ENCODE results near the gene PRR18. TPM values are rescaled to one million over a fixed set of nuclear protein-coding genes. Genes with fewer than 3 reads are reported as not detected.

PRR18 gene
- total and polyA plus RNA-seq, 9 of the 15 experiments (the other 6 are each of a cell fraction or from before 2014, with no cell fraction given): not detected

DNA sequence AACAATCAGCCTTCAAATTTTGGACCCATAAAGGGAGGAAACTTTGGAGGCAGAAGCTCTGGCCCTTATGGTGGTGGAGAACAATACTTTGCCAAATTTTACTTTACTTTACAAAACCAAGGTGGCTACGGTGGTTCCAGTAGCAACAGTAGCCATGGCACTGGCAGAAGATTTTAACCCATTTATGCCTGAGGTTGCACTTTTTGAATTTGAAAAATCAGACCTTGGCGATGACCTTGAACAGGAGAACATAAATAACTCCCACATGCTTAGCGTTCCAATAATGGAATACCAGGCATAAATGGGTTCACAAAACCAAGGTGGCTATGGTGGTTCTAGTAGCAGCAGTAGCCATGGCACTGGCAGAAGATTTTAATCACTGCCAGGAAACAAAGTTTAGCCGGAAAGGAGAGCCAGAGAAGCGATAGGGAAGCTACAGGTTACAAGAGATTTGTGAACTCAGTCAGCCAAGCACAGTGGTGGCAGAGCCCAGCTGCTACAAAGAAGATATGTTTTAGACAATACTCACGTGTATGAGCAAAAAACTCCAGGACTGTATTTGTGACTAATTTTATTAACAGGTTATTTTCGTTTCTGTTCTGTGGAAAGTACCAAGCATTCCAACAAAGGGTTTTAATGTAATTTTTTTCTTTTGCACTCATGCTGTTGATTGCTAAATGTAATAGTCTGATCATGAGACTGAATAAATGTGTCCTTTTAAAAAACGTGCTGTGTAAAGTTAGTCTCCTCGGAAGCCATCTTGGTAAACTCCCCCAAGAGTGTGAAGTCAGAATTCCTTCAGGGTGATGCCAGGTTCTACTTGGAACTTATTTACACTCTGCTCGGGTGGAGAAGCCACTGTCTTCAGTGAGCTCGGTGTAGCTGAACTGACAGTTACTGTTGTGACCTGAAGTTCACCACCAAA lies 27.4 kb upstream of the PRR18 start:
- Histone ChIP-seq H3K9ac (ENCODE audit: insufficient read depth in 1 of 2, low read depth in 2 of 2, low read length in 2 of 2) (no peak overlapping the region), H3K4me1 (replicated peaks in 1 of 2; ENCODE audit: control insufficient read depth in 2 of 2, insufficient read depth in 2 of 2, low read length in 2 of 2) (peaks cover 8 to 11% of the 10 kb centered on the region in 2 experiments; a peak in 4 of 5 replicates), H3K27me3 (ENCODE audit: control insufficient read depth in 2 of 2, insufficient read depth in 2 of 2, low read length in 2 of 2) (no peaks in the 10 kb centered on the region), H4K20me1 (replicated peaks; ENCODE audit: control insufficient read depth, insufficient read depth, low read length) (peaks cover 34% of the 10 kb centered on the region; the same call in 1 of the 2 replicates), H3K4me2 (ENCODE audit: insufficient read depth, low read length) (no peak overlapping the region), H2AFZ (ENCODE audit: low read depth, low read length) (no peak overlapping the region), H3K36me3 (ENCODE audit: control insufficient read depth, insufficient read depth, low read length) (peaks cover 64% of the 10 kb centered on the region), H3K9me3 (replicated peaks; ENCODE audit: control insufficient read depth, insufficient read depth, low read depth, low read length) (no peaks in the 10 kb centered on the region), H3K9me1 (ENCODE audit: control insufficient read depth, insufficient read depth, low read length) (peaks cover 16% of the 10 kb centered on the region), H3K27ac (ENCODE audit: extremely low read depth, low read depth, low read length) (no peak overlapping the region), H3K4me3 (no peak overlapping the region), H3K79me2 (ENCODE audit: control insufficient read depth, insufficient read depth, low read length) (peaks cover 96% of the 10 kb centered on the region)
- DNase-seq (ENCODE audit: extremely low read depth in 1 of 4, low spot score in 3 of 4) (no peak), ATAC-seq (no peak), FAIRE-seq (no peak)
- CTCF ChIA-PET (ENCODE audit: low intra/inter-chr PET ratio): no interaction called here
- no peak for TF ChIP-seq STAT5B (CRISPR knock-in tag; IDR thresholded peaks at IDR 0.05)
- TF ChIP-seq ZNF316 (IDR thresholded peaks at IDR 0.05): peak; percentile 60
- TF ChIP-seq POLR2AphosphoS5 (IDR thresholded peaks at IDR 0.05; ENCODE audit: control insufficient read depth, insufficient read depth, low read depth, low read length): peak; percentile 9; the same call in 1 of the 2 replicates
- no peak for TF ChIP-seq CHD1 (IDR thresholded peaks at IDR 0.05; ENCODE audit: low read length)
- BruUV-seq (replicated peaks): no TSS peak
- in situ Hi-C loops (cut with MboI) (no loop called here), intact Hi-C loops (cut with micrococcal nuclease) (no loop called here)
- POLR2A ChIA-PET: interaction anchor here (0.6 to 1.3 kb wide), 3 partner anchors 18 to 57 kb away, joined by 3 read pairs; no protein-coding TSS in a partner anchor
- WGBS (ENCODE audit: insufficient coverage, low coverage, missing lambda C conversion rate): 84% methylated on average over 11 of the region's 11 CpGs

Data from K562 (cell line).